Muscle of leg (tissue), 11 donors: ENCODE data around the gene HIVEP3. TPM values are rescaled to one million over a fixed set of nuclear protein-coding genes. Genes with fewer than 3 reads are reported as not detected.

Experiments used
- DNase-seq: peaks from one replicate; pipeline ENCODE4 v3.0.0; 2013
- H3K27ac ChIP-seq: one replicate; pipeline ENCODE4 v1.5.1; 2013; ENCODE audit warnings: mild to moderate bottlenecking, low read length, control low read depth
- H3K27me3 ChIP-seq: one replicate; pipeline ENCODE4 v1.6.1; 2013; ENCODE audit warnings: low read length; ENCODE audit not compliant: control insufficient read depth, insufficient read depth
- H3K36me3 ChIP-seq: one replicate; pipeline ENCODE4 v1.6.1; 2013; ENCODE audit warnings: low read length; ENCODE audit not compliant: control insufficient read depth, insufficient read depth
- H3K4me1 ChIP-seq: one replicate; pipeline ENCODE4 v1.6.1; 2013; ENCODE audit warnings: low read length; ENCODE audit not compliant: control insufficient read depth, insufficient read depth
- H3K4me3 ChIP-seq: one replicate; pipeline ENCODE4 v1.5.1; 2013; ENCODE audit warnings: low read length, control low read depth
- H3K9me3 ChIP-seq: replicated peaks from 2 replicates; pipeline ENCODE4 v1.6.1; 2013; ENCODE audit warnings: low read depth, low read length; ENCODE audit not compliant: control insufficient read depth
- WGBS: methylation state at CpG from one replicate; pipeline ENCODE4 v1.1.5; 2013; ENCODE audit warnings: missing lambda C conversion rate; ENCODE audit not compliant: insufficient coverage; 5-methylcytosine and 5-hydroxymethylcytosine counted together
- polyA plus RNA-seq, 8 donors: library from polyadenylated mRNA; unstranded; fragments of 120-200 nt; gene quantifications; one replicate each; pipeline versions ENCODE4 v1.2.1 to v1.2.3, GENCODE V29; 2013; ENCODE audit warnings: inconsistent platforms in 1 of 8, low replicate concordance in 1 of 8; ENCODE audit not compliant: insufficient read length in 8 of 8, insufficient read depth in 1 of 8
- total RNA-seq: library from RNA; stranded (reverse); fragments of 120-200 nt; gene quantifications from one replicate; pipeline ENCODE4 v1.2.4, GENCODE V29; 2013

Gene HIVEP3
- total and polyA plus RNA-seq, 9 donors = 0.93 to 3.7 (median 2.7) TPM

DNA sequence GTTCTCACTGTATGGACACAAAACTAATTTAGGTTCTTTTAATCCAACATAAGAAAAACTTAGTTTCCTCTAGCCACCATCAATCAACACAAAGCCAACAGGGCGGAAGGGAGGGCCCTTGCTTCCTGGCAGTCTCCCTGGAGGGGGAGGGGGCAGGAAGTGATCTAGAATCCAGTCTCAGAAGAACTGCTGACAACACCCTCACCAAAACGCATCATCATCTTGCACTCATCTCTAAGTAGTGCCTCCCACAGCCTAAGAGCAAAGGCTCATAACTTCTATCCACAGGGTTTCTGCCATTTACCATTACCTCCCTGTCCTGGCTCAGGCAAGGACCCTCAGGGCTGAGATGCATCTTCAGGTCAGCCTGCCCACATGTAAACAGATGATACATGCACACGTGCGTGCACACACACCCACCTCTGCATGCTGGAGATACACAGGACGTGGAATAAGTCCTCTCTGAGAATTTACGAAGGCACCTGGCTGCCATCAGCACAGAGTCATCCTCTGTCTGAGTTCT, 20.5 kb downstream of the HIVEP3 start:
- no peaks in the 10 kb centered on the region for H3K27me3 ChIP-seq
- H3K4me3 ChIP-seq = no peak overlapping the region
- DNase-seq = peak; percentile 30
- H3K9me3 ChIP-seq = no peaks in the 10 kb centered on the region
- H3K36me3 ChIP-seq = no peaks in the 10 kb centered on the region
- WGBS = 60% methylated on average over 1 of the region's 6 CpGs
- no peaks in the 10 kb centered on the region for H3K4me1 ChIP-seq
- no peak overlapping the region for H3K27ac ChIP-seq

DNA sequence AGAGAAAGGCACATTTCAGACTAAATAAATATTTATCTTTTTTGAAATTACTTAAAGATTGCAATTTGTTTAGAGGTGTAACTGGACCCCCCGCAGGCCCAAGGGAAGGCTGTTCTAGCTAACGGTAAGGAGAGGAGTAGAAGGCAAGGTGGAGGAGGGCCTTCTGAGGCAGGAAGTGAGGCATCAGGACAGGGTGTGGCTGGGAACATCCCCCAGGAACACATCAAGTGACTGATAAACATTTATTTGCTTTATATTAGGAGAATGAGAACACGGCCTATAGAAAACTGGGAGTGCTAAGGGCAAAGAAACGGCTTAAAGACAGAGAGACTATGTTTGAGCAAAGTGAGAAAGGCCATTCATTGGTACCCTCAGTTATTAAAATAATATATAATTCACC, 23.2 kb downstream of the HIVEP3 start:
- H3K27me3 ChIP-seq = no peaks in the 10 kb centered on the region
- no peak overlapping the region for H3K4me3 ChIP-seq
- H3K4me1 ChIP-seq = peaks cover 18% of the 10 kb centered on the region
- DNase-seq = no peak
- WGBS = 75% methylated on average over 2 of the region's 4 CpGs
- H3K36me3 ChIP-seq = no peaks in the 10 kb centered on the region
- H3K9me3 ChIP-seq = no peaks in the 10 kb centered on the region
- no peak overlapping the region for H3K27ac ChIP-seq

DNA sequence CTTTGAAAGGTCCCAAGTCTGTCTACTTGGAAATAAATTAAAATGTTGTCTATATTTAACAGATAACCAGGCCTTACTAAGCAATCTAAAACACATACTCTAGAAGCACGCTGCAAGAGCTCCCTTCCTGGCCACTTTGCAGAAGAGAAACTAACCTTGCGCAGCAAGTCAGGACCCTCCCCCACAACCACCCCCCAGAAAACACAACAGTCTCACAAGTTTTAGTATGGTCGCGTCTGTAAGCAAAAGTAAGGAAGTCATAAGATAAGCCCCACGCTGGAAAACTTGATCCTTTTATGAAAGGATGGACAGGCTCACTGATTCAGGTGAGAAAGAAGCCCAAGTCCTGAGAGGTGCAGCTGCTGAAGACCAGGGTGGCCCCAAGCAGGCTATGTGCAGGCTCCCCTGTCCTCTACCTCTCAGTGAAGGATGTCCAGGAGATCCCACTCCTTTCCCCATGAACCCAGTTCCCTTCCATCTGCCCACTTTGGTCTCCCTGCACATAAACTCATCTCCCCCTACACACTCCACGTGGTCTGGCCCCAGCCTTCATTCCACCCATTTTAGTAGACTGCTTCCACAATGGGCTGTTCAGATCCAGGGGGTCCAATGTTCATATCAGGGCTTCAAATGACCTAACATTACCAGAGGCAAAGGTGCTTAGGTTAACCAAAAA, 23.8 kb downstream of the HIVEP3 start:
- no peak overlapping the region for H3K27ac ChIP-seq
- H3K4me3 ChIP-seq = no peak overlapping the region
- 79% methylated on average over 1 of the region's 6 CpGs for WGBS
- DNase-seq = no peak
- H3K9me3 ChIP-seq = no peaks in the 10 kb centered on the region
- H3K36me3 ChIP-seq = no peaks in the 10 kb centered on the region
- H3K4me1 ChIP-seq = peaks cover 23% of the 10 kb centered on the region
- H3K27me3 ChIP-seq = no peaks in the 10 kb centered on the region

DNA sequence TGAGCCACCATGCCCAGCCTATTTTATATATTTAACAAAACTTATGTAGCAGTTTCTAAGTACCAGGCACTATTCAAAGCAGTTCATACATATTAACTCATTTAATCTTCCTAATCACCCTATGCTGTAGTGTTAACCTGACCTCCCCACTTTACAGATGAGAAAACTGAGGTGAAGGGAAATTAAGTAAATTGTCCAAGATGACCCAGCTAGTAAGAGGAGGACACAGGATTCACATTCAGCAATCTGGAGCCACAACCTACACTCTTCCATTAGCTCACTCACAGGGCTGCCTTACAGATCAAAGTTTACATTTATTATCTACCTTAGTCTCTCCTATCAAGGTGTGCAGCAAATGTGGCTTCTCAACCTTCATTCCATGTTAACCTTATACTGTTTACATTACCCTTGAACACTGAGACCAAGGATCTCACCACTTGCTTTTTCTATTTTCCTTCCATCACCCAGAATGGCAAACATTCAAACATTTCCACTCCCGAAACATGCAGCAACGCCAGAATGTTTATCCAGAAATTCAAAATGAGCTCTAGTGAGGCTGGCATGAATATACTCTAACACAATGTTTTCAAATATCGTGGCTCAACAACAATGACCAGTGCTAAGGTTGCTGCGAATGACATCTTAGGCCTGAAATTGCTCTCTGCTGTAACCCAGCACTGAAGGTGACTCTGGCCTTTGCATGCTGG, 24.5 kb downstream of the HIVEP3 start:
- Histone ChIP-seq H3K27ac (no peak overlapping the region), H3K4me3 (no peak overlapping the region), H3K27me3 (no peaks in the 10 kb centered on the region), H3K36me3 (no peaks in the 10 kb centered on the region), H3K9me3 (no peaks in the 10 kb centered on the region), H3K4me1 (peaks cover 23% of the 10 kb centered on the region)
- WGBS = 74% methylated on average over 2 of the region's 4 CpGs
- DNase-seq = no peak

GRCh38 chr1:41892301-41892781, 26.4 kb downstream of the HIVEP3 start:
- Histone ChIP-seq H3K36me3 (no peaks in the 10 kb centered on the region), H3K9me3 (no peaks in the 10 kb centered on the region), H3K4me3 (no peak overlapping the region), H3K27ac (no peak overlapping the region), H3K27me3 (no peaks in the 10 kb centered on the region), H3K4me1 (peaks cover 23% of the 10 kb centered on the region)
- no peak for DNase-seq
- WGBS = 6% methylated on average over 2 of the region's 5 CpGs

- H3K4me3 ChIP-seq = peak overlapping the region; percentile 6
- 57% methylated on average over 7 of the region's 9 CpGs for WGBS
- no peaks in the 10 kb centered on the region for H3K36me3 ChIP-seq
- H3K27ac ChIP-seq = peak overlapping the region; percentile 31
- no peaks in the 10 kb centered on the region for H3K9me3 ChIP-seq
- no peak for DNase-seq
- no peaks in the 10 kb centered on the region for H3K27me3 ChIP-seq
- H3K4me1 ChIP-seq = peaks cover 23% of the 10 kb centered on the region
These were observed 27.4 kb downstream of the HIVEP3 start for GRCh38 chr1:41891199-41891896.

- H3K36me3 ChIP-seq = no peaks in the 10 kb centered on the region
- peaks cover 23% of the 10 kb centered on the region for H3K4me1 ChIP-seq
- no peaks in the 10 kb centered on the region for H3K9me3 ChIP-seq
- no peak overlapping the region for H3K27ac ChIP-seq
- no peaks in the 10 kb centered on the region for H3K27me3 ChIP-seq
- H3K4me3 ChIP-seq = no peak overlapping the region
- DNase-seq = peak; percentile 18
- 28% methylated on average over 4 of the region's 6 CpGs for WGBS
These were observed 27.9 kb downstream of the HIVEP3 start for GRCh38 chr1:41890825-41891198.

DNA sequence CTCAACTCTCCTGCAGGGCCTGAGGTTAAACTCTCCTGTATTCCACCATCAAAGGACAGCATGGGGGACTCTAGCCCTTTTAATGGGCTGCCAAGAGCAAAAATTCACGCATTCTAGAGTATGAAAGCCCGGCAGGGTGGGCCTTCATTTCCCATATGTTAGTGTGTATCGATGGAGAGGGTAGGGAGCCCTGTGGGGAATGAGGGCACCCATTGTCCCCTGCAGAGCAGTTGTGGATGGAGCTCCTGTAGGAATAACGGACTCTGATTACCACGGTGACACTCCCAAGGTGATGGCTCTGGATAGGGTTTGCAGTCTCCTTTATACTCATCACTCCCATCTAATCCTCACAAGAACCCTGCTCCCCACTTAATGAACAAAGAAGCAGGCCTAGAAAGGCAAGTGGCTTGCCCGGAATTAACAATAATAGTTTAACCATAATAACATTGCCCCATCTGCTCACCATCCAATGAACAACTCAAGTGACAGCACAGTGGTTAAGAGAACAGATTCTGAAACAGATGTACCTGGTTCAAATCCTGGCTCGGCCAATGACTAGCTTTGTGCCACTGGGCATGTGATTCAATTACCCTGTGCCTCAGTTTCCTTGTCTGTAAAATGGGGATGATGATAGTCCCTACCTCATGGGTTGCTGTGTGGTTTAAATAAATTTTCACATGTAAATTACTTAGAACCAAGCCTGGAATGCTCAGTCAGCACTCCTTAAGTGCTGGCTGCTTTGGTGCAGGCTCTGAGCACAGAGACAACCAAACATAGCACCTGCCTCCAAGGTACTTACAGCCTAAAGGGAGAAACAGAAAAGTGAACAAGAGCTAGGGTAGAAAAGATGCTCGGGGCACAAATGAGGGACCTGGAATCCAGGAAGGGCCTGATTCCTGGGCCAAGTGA, 29.0 kb downstream of the HIVEP3 start:
- Histone ChIP-seq H3K27me3 (no peaks in the 10 kb centered on the region), H3K4me3 (no peak overlapping the region), H3K9me3 (no peaks in the 10 kb centered on the region), H3K36me3 (no peaks in the 10 kb centered on the region), H3K4me1 (peaks cover 29% of the 10 kb centered on the region), H3K27ac (no peak overlapping the region)
- no peak for DNase-seq
- WGBS = 86% methylated on average over 3 of the region's 8 CpGs

DNA sequence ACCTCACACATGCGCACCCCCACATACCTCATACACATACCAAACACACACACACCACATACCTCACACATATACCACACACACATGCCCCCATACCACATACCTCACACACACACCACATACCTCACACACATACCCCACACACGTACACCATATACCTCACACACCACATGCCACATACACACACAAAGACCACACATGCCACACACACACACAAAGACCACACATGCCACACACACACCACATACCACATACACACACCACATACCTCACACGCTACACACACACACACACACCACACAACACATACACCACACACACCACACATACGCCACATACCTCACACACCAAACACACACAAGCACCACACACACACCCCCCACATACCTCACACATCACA, 30.0 kb downstream of the HIVEP3 start:
- H3K9me3 ChIP-seq = no peaks in the 10 kb centered on the region
- H3K27me3 ChIP-seq = no peaks in the 10 kb centered on the region
- DNase-seq = no peak
- H3K27ac ChIP-seq = no peak overlapping the region
- H3K36me3 ChIP-seq = no peaks in the 10 kb centered on the region
- peaks cover 33% of the 10 kb centered on the region for H3K4me1 ChIP-seq
- H3K4me3 ChIP-seq = no peak overlapping the region
- 98% methylated on average over 3 of the region's 4 CpGs for WGBS
